ENCODE measurements around the gene DDX47. TPM values are rescaled to one million over a fixed set of nuclear protein-coding genes. Genes with fewer than 3 reads are reported as not detected.

DDX47 gene
- total and polyA plus RNA-seq, 10 of the 15 experiments (the other 5 are each of a cell fraction or from before 2014, with no cell fraction given) = 84.8 to 266 (median 120) TPM

DNA sequence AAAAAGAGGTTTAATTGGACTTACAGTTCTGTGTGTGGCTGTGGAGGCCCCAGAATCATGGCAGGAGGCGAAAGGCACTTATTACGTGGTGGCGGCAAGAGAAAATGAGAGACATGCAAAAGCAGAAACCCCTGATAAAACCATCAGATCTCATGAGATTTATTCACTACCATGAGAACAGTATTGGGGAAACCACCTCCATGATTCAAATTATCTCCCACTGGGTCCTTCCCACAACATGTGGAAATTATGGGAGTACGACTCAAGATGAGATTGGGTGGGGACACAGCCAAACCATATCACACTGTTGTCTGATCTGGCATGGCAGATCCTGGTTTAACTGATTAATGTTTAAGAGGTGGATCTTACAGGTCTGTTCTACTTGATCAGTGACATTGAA lies 5.6 kb downstream of the DDX47 start (continued):
- no peak for TF ChIP-seq TCF3 (IDR thresholded peaks at IDR 0.05; ENCODE audit: borderline replicate concordance, insufficient read depth, low read depth, low read length)
- TF ChIP-seq, protein P1, sequence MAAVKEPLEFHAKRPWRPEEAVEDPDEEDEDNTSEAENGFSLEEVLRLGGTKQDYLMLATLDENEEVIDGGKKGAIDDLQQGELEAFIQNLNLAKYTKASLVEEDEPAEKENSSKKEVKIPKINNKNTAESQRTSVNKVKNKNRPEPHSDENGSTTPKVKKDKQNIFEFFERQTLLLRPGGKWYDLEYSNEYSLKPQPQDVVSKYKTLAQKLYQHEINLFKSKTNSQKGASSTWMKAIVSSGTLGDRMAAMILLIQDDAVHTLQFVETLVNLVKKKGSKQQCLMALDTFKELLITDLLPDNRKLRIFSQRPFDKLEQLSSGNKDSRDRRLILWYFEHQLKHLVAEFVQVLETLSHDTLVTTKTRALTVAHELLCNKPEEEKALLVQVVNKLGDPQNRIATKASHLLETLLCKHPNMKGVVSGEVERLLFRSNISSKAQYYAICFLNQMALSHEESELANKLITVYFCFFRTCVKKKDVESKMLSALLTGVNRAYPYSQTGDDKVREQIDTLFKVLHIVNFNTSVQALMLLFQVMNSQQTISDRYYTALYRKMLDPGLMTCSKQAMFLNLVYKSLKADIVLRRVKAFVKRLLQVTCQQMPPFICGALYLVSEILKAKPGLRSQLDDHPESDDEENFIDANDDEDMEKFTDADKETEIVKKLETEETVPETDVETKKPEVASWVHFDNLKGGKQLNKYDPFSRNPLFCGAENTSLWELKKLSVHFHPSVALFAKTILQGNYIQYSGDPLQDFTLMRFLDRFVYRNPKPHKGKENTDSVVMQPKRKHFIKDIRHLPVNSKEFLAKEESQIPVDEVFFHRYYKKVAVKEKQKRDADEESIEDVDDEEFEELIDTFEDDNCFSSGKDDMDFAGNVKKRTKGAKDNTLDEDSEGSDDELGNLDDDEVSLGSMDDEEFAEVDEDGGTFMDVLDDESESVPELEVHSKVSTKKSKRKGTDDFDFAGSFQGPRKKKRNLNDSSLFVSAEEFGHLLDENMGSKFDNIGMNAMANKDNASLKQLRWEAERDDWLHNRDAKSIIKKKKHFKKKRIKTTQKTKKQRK (IDR thresholded peaks at IDR 0.05; ENCODE audit: low read depth, low read length) = no peak
- TF ChIP-seq BACH1 (IDR thresholded peaks at IDR 0.05; ENCODE audit: borderline replicate concordance) = no peak
- TF ChIP-seq, protein P2, sequence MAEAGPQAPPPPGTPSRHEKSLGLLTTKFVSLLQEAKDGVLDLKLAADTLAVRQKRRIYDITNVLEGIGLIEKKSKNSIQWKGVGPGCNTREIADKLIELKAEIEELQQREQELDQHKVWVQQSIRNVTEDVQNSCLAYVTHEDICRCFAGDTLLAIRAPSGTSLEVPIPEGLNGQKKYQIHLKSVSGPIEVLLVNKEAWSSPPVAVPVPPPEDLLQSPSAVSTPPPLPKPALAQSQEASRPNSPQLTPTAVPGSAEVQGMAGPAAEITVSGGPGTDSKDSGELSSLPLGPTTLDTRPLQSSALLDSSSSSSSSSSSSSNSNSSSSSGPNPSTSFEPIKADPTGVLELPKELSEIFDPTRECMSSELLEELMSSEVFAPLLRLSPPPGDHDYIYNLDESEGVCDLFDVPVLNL (IDR thresholded peaks at IDR 0.05; ENCODE audit: low read depth, low read length) = no peak
- TF ChIP-seq, protein P3, sequence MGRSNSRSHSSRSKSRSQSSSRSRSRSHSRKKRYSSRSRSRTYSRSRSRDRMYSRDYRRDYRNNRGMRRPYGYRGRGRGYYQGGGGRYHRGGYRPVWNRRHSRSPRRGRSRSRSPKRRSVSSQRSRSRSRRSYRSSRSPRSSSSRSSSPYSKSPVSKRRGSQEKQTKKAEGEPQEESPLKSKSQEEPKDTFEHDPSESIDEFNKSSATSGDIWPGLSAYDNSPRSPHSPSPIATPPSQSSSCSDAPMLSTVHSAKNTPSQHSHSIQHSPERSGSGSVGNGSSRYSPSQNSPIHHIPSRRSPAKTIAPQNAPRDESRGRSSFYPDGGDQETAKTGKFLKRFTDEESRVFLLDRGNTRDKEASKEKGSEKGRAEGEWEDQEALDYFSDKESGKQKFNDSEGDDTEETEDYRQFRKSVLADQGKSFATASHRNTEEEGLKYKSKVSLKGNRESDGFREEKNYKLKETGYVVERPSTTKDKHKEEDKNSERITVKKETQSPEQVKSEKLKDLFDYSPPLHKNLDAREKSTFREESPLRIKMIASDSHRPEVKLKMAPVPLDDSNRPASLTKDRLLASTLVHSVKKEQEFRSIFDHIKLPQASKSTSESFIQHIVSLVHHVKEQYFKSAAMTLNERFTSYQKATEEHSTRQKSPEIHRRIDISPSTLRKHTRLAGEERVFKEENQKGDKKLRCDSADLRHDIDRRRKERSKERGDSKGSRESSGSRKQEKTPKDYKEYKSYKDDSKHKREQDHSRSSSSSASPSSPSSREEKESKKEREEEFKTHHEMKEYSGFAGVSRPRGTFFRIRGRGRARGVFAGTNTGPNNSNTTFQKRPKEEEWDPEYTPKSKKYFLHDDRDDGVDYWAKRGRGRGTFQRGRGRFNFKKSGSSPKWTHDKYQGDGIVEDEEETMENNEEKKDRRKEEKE (IDR thresholded peaks at IDR 0.05) = no peak
- TF ChIP-seq, protein P4, sequence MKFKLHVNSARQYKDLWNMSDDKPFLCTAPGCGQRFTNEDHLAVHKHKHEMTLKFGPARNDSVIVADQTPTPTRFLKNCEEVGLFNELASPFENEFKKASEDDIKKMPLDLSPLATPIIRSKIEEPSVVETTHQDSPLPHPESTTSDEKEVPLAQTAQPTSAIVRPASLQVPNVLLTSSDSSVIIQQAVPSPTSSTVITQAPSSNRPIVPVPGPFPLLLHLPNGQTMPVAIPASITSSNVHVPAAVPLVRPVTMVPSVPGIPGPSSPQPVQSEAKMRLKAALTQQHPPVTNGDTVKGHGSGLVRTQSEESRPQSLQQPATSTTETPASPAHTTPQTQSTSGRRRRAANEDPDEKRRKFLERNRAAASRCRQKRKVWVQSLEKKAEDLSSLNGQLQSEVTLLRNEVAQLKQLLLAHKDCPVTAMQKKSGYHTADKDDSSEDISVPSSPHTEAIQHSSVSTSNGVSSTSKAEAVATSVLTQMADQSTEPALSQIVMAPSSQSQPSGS (IDR thresholded peaks at IDR 0.05; ENCODE audit: low read length) = no peak; the same call in 1 of the 2 replicates

Measured in GM12878 (cell line).